CD4-positive, alpha-beta memory T cell (primary cell): Measurements from ENCODE around the gene DHRS7. TPM values are rescaled to one million over a fixed set of nuclear protein-coding genes. Genes with fewer than 3 reads are reported as not detected.

Experiments
- CTCF ChIA-PET: fragments of 350-600 bp; sonication (Branson Sonifier 250); formaldehyde crosslinking; loops from one replicate; lab custom pipeline; 2021; ENCODE audit warnings: inconsistent platforms; ENCODE audit not compliant: partially characterized antibody; lab: Charles Lee
- POLR2A ChIA-PET: fragments of 350-600 bp; sonication (Branson Sonifier 250); formaldehyde crosslinking; loops from one replicate; lab custom pipeline; 2021; ENCODE audit not compliant: partially characterized antibody; lab: Charles Lee
- DNase-seq, 5 donors: peaks; one replicate each; pipeline versions ENCODE4 v3.0.0 to v3.0.0-alpha.2; 2020 to 2022; ENCODE audit warnings: mixed read lengths in 1 of 5
- H3K27ac ChIP-seq: one replicate; pipeline ENCODE4 v1.7.0; 2013; ENCODE audit warnings: low read depth, low read length
- H3K27me3 ChIP-seq: 2 replicates; pipeline ENCODE4 v1.7.0; 2013; ENCODE audit warnings: mild to moderate bottlenecking, low read length, moderate library complexity; ENCODE audit not compliant: insufficient read depth
- H3K36me3 ChIP-seq: 2 replicates; pipeline ENCODE4 v1.7.0; 2013; ENCODE audit warnings: mild to moderate bottlenecking, low read length, moderate library complexity; ENCODE audit not compliant: insufficient read depth
- H3K4me1 ChIP-seq: 2 replicates; pipeline ENCODE4 v1.7.0; 2013; ENCODE audit warnings: mild to moderate bottlenecking, low read length, moderate library complexity; ENCODE audit not compliant: insufficient read depth
- H3K4me3 ChIP-seq, 2 donors: one replicate each; pipeline ENCODE4 v1.7.0; 2013; ENCODE audit warnings: low read length in 2 of 2, mild to moderate bottlenecking in 1 of 2
- H3K9me3 ChIP-seq, 2 donors: one replicate each; pipeline ENCODE4 v1.7.0; 2013; ENCODE audit warnings: low read length in 2 of 2, control low read depth in 1 of 2; ENCODE audit not compliant: control insufficient read depth in 1 of 2
- H3K27ac Mint-ChIP-seq, 7 donors: one replicate each; pipeline ENCODE4 v1.8.0; 2020 to 2021; ENCODE audit warnings: mixed read lengths in 7 of 7, mild to moderate bottlenecking in 6 of 7, inconsistent platforms in 3 of 7, moderate library complexity in 3 of 7
- H3K27me3 Mint-ChIP-seq, 2 donors: one replicate each; pipeline ENCODE4 v1.8.0; 2020 to 2021; ENCODE audit warnings: mixed read lengths in 2 of 2
- H3K36me3 Mint-ChIP-seq, 2 donors: one replicate each; pipeline ENCODE4 v1.8.0; 2020 to 2021; ENCODE audit warnings: mixed read lengths in 2 of 2, inconsistent platforms in 1 of 2, mild to moderate bottlenecking in 1 of 2
- H3K4me1 Mint-ChIP-seq, 4 donors: one replicate each; pipeline ENCODE4 v1.8.0; 2020 to 2021; ENCODE audit warnings: mixed read lengths in 4 of 4, mild to moderate bottlenecking in 1 of 4
- H3K4me3 Mint-ChIP-seq, 8 donors: one replicate each; pipeline ENCODE4 v1.8.0; 2020 to 2021; ENCODE audit warnings: mixed read lengths in 8 of 8, mild to moderate bottlenecking in 7 of 8, moderate library complexity in 6 of 8, inconsistent platforms in 3 of 8
- H3K9me3 Mint-ChIP-seq, 8 donors: one replicate each; pipeline ENCODE4 v1.8.0; 2020 to 2021; ENCODE audit warnings: mixed read lengths in 8 of 8, mild to moderate bottlenecking in 5 of 8, inconsistent platforms in 3 of 8, moderate library complexity in 1 of 8
- intact Hi-C: fragments of 100-400 bp; cut with micrococcal nuclease; formaldehyde crosslinking; loops from one replicate; pipeline ENCODE4 v1.15.1; 2023
- polyA plus RNA-seq, 2 donors: library from polyadenylated mRNA; unstranded; fragments of 300-500 nt; fragmentation: Illumina TruSeq; gene quantifications; one replicate each; pipeline ENCODE4 v1.2.3, GENCODE V29; 2021
- total RNA-seq, 2 experiments: library from RNA; stranded (reverse); gene quantifications; one replicate each; pipeline ENCODE4 v1.2.3, GENCODE V29; 2021

Gene DHRS7
- total and polyA plus RNA-seq, 4 experiments from 2014 or later: 63.5 to 386 (median 141) TPM

DNA sequence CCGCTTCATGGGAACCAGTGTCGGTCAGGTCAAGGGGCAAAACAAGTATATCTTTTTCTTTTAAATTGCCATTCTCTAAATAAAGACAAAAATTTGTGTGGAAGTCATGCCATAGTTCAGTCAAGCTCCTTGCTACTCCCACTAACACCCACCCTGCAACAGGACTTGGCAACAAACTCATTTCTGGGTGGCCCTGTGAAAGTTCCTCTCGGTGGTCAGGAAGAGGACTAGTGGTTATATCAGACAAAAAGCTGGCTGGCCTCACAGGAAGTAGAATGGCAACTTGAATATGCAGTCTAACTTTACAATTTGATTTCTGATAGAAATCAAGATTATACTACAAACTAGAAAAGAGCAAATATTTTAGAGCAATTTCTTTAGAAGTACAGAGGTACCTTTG lies 11.2 kb downstream of the DHRS7 start:
- no peaks in the 10 kb centered on the region for H3K36me3 ChIP-seq

DNA sequence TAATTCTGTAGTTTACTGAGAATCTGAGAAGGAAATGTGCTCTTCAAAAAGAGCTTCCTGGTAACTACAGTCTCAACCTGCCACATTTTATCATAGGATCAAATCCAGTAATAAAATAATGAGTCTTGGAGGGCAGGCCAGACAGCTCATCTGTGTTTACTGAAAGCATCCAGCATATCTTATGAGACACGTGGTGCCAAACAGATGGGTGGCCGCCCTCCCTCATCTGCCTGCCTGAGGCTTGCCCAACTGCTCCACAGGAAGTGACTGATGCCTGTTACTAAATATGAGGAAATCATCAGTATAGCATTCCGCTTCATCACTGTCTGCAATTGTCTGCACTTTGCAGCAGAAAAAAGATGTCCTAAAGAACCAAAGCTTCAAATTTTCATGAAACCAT lies 13.5 kb downstream of the DHRS7 start:
- peaks cover 35 to 54% (median 44%) of the 10 kb centered on the region in 4 donors for H3K4me1 Mint-ChIP-seq
- Histone ChIP-seq H3K4me3 (no peak overlapping the region), H3K4me1 (peaks cover 49% of the 10 kb centered on the region), H3K9me3 (no peaks in the 10 kb centered on the region), H3K27ac (peak overlapping the region; percentile 50), H3K36me3 (peaks cover 15% of the 10 kb centered on the region), H3K27me3 (no peaks in the 10 kb centered on the region)
- H3K9me3 Mint-ChIP-seq: no peaks in the 10 kb centered on the region
- intact Hi-C loops: loop anchor here (1.0 to 5.0 kb wide), 3 partner anchors 13 to 59 kb away; no protein-coding TSS in a partner anchor
- peak overlapping the region in 7 of 8 donors; percentile 17 to 69 (median 36) for H3K4me3 Mint-ChIP-seq
- POLR2A ChIA-PET: interaction anchor here (0.6 to 6.8 kb wide), 10 partner anchors 12 to 96 kb away, joined by 3 to 121 read pairs (median 4); partner anchors contain the start of genes DHRS7, PCNX4 and PPM1A
- peaks cover 41 to 71% of the 10 kb centered on the region in 2 donors for H3K36me3 Mint-ChIP-seq
- no peaks in the 10 kb centered on the region for H3K27me3 Mint-ChIP-seq
- CTCF ChIA-PET: interaction anchor here (0.7 to 5.5 kb wide), 7 partner anchors 11 to 187 kb away, joined by 3 to 57 read pairs (median 4); partner anchors contain the start of gene DHRS7
- peak; percentile 63 to 85 (median 68) for DNase-seq
- peak overlapping the region; percentile 90 to 95 (median 94) for H3K27ac Mint-ChIP-seq

More for the DNA sequence above, 11.2 kb downstream of the DHRS7 start:
- no peaks in the 10 kb centered on the region for H3K9me3 ChIP-seq
- peak overlapping the region; percentile 27 for H3K27ac ChIP-seq
- H3K4me1 Mint-ChIP-seq: peaks cover 48 to 73% (median 63%) of the 10 kb centered on the region in 4 donors
- ChIA-PET POLR2A (interaction anchor here (1.2 to 6.8 kb wide), 4 partner anchors 9 to 95 kb away, joined by 5 to 121 read pairs (median 8); partner anchors contain the start of genes DHRS7, PCNX4 and PPM1A), CTCF (interaction anchor here (4.3 to 5.5 kb wide), 2 partner anchors 9 to 31 kb away, joined by 14 to 57 read pairs; partner anchors contain the start of gene DHRS7)
- H3K27ac Mint-ChIP-seq: peak overlapping the region; percentile 44 to 92 (median 79)
- H3K27me3 ChIP-seq: no peaks in the 10 kb centered on the region
- H3K27me3 Mint-ChIP-seq: no peaks in the 10 kb centered on the region
- peaks cover 0 to 3% (median 0%) of the 10 kb centered on the region in 8 donors for H3K9me3 Mint-ChIP-seq
- peaks cover 30 to 63% of the 10 kb centered on the region in 2 donors for H3K36me3 Mint-ChIP-seq
- no peak overlapping the region for H3K4me3 ChIP-seq
- H3K4me3 Mint-ChIP-seq: peak overlapping the region in 5 of 8 donors; percentile 4 to 69 (median 51)
- no peak for DNase-seq
- peaks cover 71% of the 10 kb centered on the region for H3K4me1 ChIP-seq
- intact Hi-C loops: loop anchor here (2.0 to 5.0 kb wide), 2 partner anchors 37 to 61 kb away; no protein-coding TSS in a partner anchor

DNA sequence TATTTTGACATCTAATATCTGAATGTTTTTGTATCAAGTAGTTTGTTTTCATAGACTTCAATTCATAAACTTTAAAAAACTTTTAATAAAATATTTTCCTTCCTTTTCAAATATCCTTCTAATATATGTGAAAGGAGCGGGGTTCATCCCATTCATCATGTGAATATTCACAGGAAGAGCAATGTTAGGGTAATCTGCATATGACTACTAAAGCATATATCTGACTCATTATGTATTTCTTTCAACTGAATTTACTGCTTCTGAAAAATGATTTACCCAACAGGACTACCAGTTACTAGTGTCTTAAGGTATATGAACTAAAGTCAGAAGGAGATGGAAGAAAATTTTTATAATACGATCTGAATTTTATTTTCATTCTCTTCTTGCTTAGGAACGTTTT lies 30.5 kb downstream of the DHRS7 start:
- Mint-ChIP-seq H3K9me3 (peaks cover 0 to 2% (median 0%) of the 10 kb centered on the region in 8 donors), H3K36me3 (peaks cover 13 to 22% of the 10 kb centered on the region in 2 donors), H3K27me3 (no peaks in the 10 kb centered on the region), H3K27ac (no peak overlapping the region), H3K4me1 (peaks cover 0 to 7% (median 2%) of the 10 kb centered on the region in 4 donors), H3K4me3 (no peak overlapping the region)
- intact Hi-C loops: no loop called here
- ChIA-PET CTCF (no interaction called here), POLR2A (interaction anchor here (1.1 to 1.2 kb wide), 2 partner anchors 17 to 30 kb away, joined by 3 to 5 read pairs; partner anchors contain the start of gene DHRS7)
- no peak for DNase-seq
- Histone ChIP-seq H3K4me1 (no peaks in the 10 kb centered on the region), H3K36me3 (no peaks in the 10 kb centered on the region), H3K4me3 (no peak overlapping the region), H3K27me3 (no peaks in the 10 kb centered on the region), H3K27ac (no peak overlapping the region), H3K9me3 (no peaks in the 10 kb centered on the region)

GRCh38 chr14:60133487-60133886 lies 31.7 kb downstream of the DHRS7 start:
- H3K9me3 Mint-ChIP-seq: peaks cover 0 to 2% (median 0%) of the 10 kb centered on the region in 8 donors

GRCh38 chr14:60125918-60126317 lies 39.3 kb downstream of the DHRS7 start:
- H3K9me3 ChIP-seq: no peaks in the 10 kb centered on the region
- intact Hi-C loops: no loop called here
- no peaks in the 10 kb centered on the region for H3K27me3 ChIP-seq
- Mint-ChIP-seq H3K9me3 (no peaks in the 10 kb centered on the region), H3K4me3 (no peak overlapping the region), H3K4me1 (peaks cover 0 to 6% (median 3%) of the 10 kb centered on the region in 4 donors), H3K36me3 (peaks cover 66 to 70% of the 10 kb centered on the region in 2 donors), H3K27me3 (no peaks in the 10 kb centered on the region), H3K27ac (no peak overlapping the region)
- ChIA-PET POLR2A (no interaction called here), CTCF (interaction anchor here (1.1 to 1.3 kb wide), 2 partner anchors 17 to 161 kb away, joined by 3 read pairs; no protein-coding TSS in a partner anchor)
- H3K36me3 ChIP-seq: peaks cover 21% of the 10 kb centered on the region
- DNase-seq: no peak
- H3K4me1 ChIP-seq: no peaks in the 10 kb centered on the region
- H3K4me3 ChIP-seq: no peak overlapping the region
- H3K27ac ChIP-seq: no peak overlapping the region

More at GRCh38 chr14:60133487-60133886, 31.7 kb downstream of the DHRS7 start:
- H3K9me3 ChIP-seq: no peaks in the 10 kb centered on the region
- POLR2A ChIA-PET: interaction anchor here (1.2 kb wide), 1 partner anchor 31 kb away, joined by 3 read pairs; the partner anchor contains the start of gene DHRS7
- no peak overlapping the region for H3K27ac ChIP-seq
- H3K4me1 ChIP-seq: no peaks in the 10 kb centered on the region
- Mint-ChIP-seq H3K27me3 (no peaks in the 10 kb centered on the region), H3K4me3 (no peak overlapping the region), H3K36me3 (peaks cover 17 to 25% of the 10 kb centered on the region in 2 donors), H3K4me1 (peaks cover 0 to 7% (median 4%) of the 10 kb centered on the region in 4 donors), H3K27ac (no peak overlapping the region)
- H3K4me3 ChIP-seq: no peak overlapping the region
- H3K36me3 ChIP-seq: no peaks in the 10 kb centered on the region
- H3K27me3 ChIP-seq: no peaks in the 10 kb centered on the region
- intact Hi-C loops: no loop called here
- DNase-seq: no peak
- CTCF ChIA-PET: no interaction called here

- CTCF ChIA-PET: interaction anchor here (1.2 kb wide), 1 partner anchor 13 kb away, joined by 3 read pairs; no protein-coding TSS in a partner anchor
- DNase-seq: no peak
- Histone ChIP-seq H3K4me3 (no peak overlapping the region), H3K27me3 (no peaks in the 10 kb centered on the region), H3K4me1 (no peaks in the 10 kb centered on the region), H3K27ac (no peak overlapping the region), H3K9me3 (no peaks in the 10 kb centered on the region), H3K36me3 (peaks cover 24% of the 10 kb centered on the region)
- Mint-ChIP-seq H3K27ac (no peak overlapping the region), H3K9me3 (no peaks in the 10 kb centered on the region), H3K36me3 (peaks cover 37 to 48% of the 10 kb centered on the region in 2 donors), H3K4me1 (peaks cover 5 to 7% (median 6%) of the 10 kb centered on the region in 4 donors), H3K27me3 (no peaks in the 10 kb centered on the region), H3K4me3 (no peak overlapping the region)
- intact Hi-C loops: loop anchor here (5.0 kb wide), 1 partner anchor 36 kb away; no protein-coding TSS in a partner anchor
- POLR2A ChIA-PET: no interaction called here
Measured at GRCh38 chr14:60116181-60116580, 49.0 kb downstream of the DHRS7 start.

- POLR2A ChIA-PET: interaction anchor here (0.6 kb wide), 1 partner anchor 1331 kb away, joined by 3 read pairs; no protein-coding TSS in a partner anchor
- peaks cover 24% of the 10 kb centered on the region for H3K36me3 ChIP-seq
Measured at GRCh38 chr14:60114881-60115280, 50.3 kb downstream of the DHRS7 start.

More at GRCh38 chr14:60114881-60115280, 50.3 kb downstream of the DHRS7 start:
- Mint-ChIP-seq H3K27me3 (no peaks in the 10 kb centered on the region), H3K4me3 (no peak overlapping the region), H3K27ac (no peak overlapping the region), H3K36me3 (peaks cover 40 to 45% of the 10 kb centered on the region in 2 donors), H3K4me1 (peaks cover 8 to 14% (median 11%) of the 10 kb centered on the region in 4 donors), H3K9me3 (no peaks in the 10 kb centered on the region)
- DNase-seq: no peak
- Histone ChIP-seq H3K27me3 (no peaks in the 10 kb centered on the region), H3K27ac (no peak overlapping the region), H3K4me3 (no peak overlapping the region), H3K9me3 (no peaks in the 10 kb centered on the region), H3K4me1 (no peaks in the 10 kb centered on the region)
- intact Hi-C loops: loop anchor here (5.0 kb wide), 1 partner anchor 37 kb away; no protein-coding TSS in a partner anchor
- CTCF ChIA-PET: no interaction called here
